A549 treated with AZD2906 at 1 μM for 4 hours (cell line): ENCODE data around the gene ZNF787. TPM values are rescaled to one million over a fixed set of nuclear protein-coding genes. Genes with fewer than 3 reads are reported as not detected.

Experiments
- total RNA-seq: library from RNA; stranded (reverse); fragments of 200-300 nt; extraction: Qiagen RNA extraction; gene quantifications from 5 replicates; pipeline ENCODE4 v1.2.3, GENCODE V29; 2022

ZNF787 gene
- total RNA-seq: 28.1 to 54.3 TPM (median 46.6 TPM) in 5 replicates

DNA sequence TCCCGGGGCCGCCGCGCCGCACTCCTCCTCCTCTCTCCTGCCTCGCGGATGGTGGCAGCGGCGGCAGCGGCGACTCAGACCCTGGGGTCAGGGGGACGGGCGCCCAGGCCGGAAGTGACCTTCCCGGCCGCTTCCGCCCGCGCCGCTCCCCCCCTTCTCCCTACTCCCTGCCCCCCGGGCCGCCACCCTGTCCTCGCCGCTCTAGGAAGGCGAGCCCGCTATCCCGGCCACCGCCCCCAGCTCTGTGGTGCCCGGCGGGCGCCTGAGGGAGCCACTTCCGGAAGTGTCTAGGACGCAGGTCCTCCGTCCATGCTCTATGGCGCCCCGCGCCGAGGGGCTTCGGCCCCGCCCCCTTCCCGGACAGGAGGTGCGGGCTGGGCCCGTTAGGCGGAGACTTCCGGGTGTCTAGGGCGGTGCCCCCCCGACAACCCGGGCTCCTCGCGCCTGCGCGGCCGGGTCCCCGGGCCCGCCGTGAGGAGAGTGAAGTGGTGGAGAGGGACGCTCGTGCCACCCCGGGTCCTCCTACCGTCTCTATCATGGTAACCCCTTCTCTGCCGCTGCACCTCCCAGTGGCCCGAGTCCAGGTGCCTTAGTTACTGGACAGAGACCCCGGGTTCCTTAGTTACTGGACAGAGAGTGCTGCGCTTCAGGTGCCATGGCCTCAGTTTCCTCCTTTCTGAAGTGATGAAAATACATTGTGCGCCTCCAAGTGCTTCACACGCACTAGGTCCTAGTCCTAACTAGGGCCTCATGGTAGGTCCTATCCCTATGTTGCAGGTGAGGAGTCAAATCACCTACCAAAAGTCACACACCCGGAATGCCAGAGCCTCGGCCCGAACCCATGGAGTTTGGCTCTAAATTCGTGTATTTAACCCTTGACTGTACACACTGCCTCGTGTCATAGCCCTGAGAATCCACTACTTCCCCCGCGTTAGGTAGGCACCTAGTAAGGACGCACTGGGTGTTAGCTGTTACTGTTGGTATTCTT, at the start of gene ZNF787:
Gene ZNF787 (minus strand): TSS at position 116 of the 988 bp plus-strand sequence. CDS start 18,078 bp downstream, outside the sequence.

DNA sequence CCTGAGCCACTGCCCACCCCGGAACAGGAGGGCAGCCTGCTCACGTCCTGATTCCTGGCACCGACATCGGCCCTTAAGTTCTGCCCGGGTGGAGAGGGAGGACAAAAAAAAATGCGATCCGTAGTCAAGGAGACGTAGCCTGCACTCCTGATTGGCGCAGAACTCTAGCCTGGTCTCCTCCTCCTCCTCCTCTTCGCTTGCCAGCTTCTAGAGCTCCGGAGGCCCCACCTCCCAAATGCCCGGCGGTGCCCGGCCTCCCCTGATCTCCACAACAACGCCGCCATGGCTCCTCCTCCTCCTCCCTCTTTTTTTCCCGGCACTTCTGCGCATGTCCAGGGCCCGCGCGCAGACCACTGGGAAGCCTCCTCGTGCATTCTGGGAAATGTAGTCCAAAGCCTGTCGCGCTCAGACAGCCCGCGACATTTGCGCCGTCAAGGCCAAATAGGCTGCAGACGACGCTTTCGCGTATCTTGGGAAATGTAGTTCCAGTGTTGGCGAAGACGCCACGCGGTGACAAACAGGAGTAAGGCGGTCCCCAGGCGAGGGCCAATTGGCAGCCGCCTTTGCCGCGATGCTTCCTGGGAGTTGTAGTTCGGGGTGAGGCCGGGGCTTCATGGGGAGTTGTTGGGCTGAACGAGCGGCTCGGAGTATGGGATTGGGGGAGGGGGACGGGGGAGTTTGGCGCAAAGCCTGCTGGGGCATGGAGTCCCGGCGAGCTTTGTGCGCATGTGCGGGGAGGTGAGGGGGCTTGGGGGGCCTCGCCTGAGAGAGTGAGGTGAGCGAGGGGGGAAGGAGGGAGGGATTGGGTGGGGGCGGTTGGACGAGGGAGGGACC, 19.7 kb upstream of the ZNF787 start, which contains the start of gene ZNF444:
Gene ZNF444 (plus strand): TSS at position 705 of the 834 bp plus-strand sequence. CDS start 5,625 bp downstream, outside the sequence.

Other genes starting within 250 kb of the ZNF787 start
- gene NLRP13, start 189.0 kb downstream of the ZNF787 start, total RNA-seq: not detected in 5 replicates
- not detected in 5 replicates for gene NLRP8, start 173.5 kb downstream of the ZNF787 start, total RNA-seq
- gene NLRP5, start 134.5 kb downstream of the ZNF787 start, total RNA-seq: 0.02 to 0.07 TPM (median 0.05 TPM) in 4 of 5 replicates, not detected in the other
- 16.8 to 29.7 TPM (median 28.7 TPM) in 5 replicates for gene ZNF444, start 20.0 kb upstream of the ZNF787 start, total RNA-seq
- not detected in 5 replicates for gene GALP, start 54.7 kb upstream of the ZNF787 start, total RNA-seq
- 0.05 to 0.06 TPM in 2 of 5 replicates, not detected in the others for gene ZSCAN5B, start 76.5 kb upstream of the ZNF787 start, total RNA-seq
- gene ZSCAN5C, start 81.0 kb upstream of the ZNF787 start, total RNA-seq: not detected in 5 replicates
- not detected in 5 replicates for gene EDDM13, start 151.5 kb upstream of the ZNF787 start, total RNA-seq
- gene ZSCAN5A, start 193.5 kb upstream of the ZNF787 start, total RNA-seq: 7.5 to 9.0 TPM (median 8.3 TPM) in 5 replicates